GM12891 (cell line): ENCODE results near the gene EIF3C.
"Not testable (repeated sequence)": the region's sequence is repeated elsewhere in the genome, so short reads cannot be mapped to it uniquely, and the experiment has no call there.

Source experiments
- POLR2A ChIP-seq: IDR thresholded peaks from 2 replicates; pipeline ENCODE4 v1.6.1; 2011; ENCODE audit warnings: low read depth, low read length, control low read depth
- TAF1 ChIP-seq: IDR thresholded peaks from 2 replicates; pipeline ENCODE4 v1.6.1; 2011; ENCODE audit warnings: low read depth, low read length, control low read depth

GRCh38 chr16:28689425-28689824 is 21.8 kb upstream of the EIF3C start:
- TF ChIP-seq TAF1, POLR2A: not testable (repeated sequence)
